HG02870 (cell line): Measurements from ENCODE around the gene PTPN11.

Experiments
- ATAC-seq: cut with Tn5 transposase; IDR thresholded peaks from one replicate; pipeline ENCODE4 v1.9.1; 2021; ENCODE audit warnings: mild to moderate bottlenecking, moderate library complexity; ENCODE audit not compliant: unreplicated experiment

Gene PTPN11

GRCh38 chr12:112538740-112539139, 120.0 kb downstream of the PTPN11 start:
- no peak for ATAC-seq

- no peak for ATAC-seq
Measured at GRCh38 chr12:112539221-112539620, 120.5 kb downstream of the PTPN11 start.

- no peak for ATAC-seq
Measured at GRCh38 chr12:112540021-112540420, 121.3 kb downstream of the PTPN11 start.

- no peak for ATAC-seq
Measured at GRCh38 chr12:112543751-112544150, 125.0 kb downstream of the PTPN11 start.

- no peak for ATAC-seq
Measured at GRCh38 chr12:112546339-112546738, 127.6 kb downstream of the PTPN11 start.

GRCh38 chr12:112546996-112547395, 128.2 kb downstream of the PTPN11 start:
- ATAC-seq = no peak

- ATAC-seq = no peak
Measured at GRCh38 chr12:112549031-112549430, 130.3 kb downstream of the PTPN11 start.

GRCh38 chr12:112551681-112552080, 132.9 kb downstream of the PTPN11 start:
- ATAC-seq = no peak

GRCh38 chr12:112555621-112556233, 137.0 kb downstream of the PTPN11 start:
- no peak for ATAC-seq

GRCh38 chr12:112557951-112558630, 139.3 kb downstream of the PTPN11 start:
- no peak for ATAC-seq
